ENCODE data around the gene ORC3. TPM values are rescaled to one million over a fixed set of nuclear protein-coding genes. Genes with fewer than 3 reads are reported as not detected.
"Not testable (repeated sequence)": the region's sequence is repeated elsewhere in the genome, so short reads cannot be mapped to it uniquely, and the experiment has no call there.

The ORC3 gene
- total RNA-seq, 1 donor from 2014 or later: 27.7 TPM

GRCh38 chr6:87590990-87591389 lies 1.1 kb downstream of the ORC3 start:
- peaks cover 44% of the 10 kb centered on the region for H3K4me1 Mint-ChIP-seq
- no peak for DNase-seq
- H3K27me3 Mint-ChIP-seq: no peaks in the 10 kb centered on the region
- POLR2A ChIA-PET: no interaction called here
- ATAC-seq (ENCODE audit: low read depth): no peak
- intact Hi-C loops (cut with micrococcal nuclease): loop anchor here (1.0 to 5.0 kb wide), 7 partner anchors 111 to 1761 kb away; partner anchors contain the start of genes AKIRIN2, SLC35A1, UBE2J1 and ZNF292
- H3K27ac Mint-ChIP-seq: no peak overlapping the region
- peaks cover 29% of the 10 kb centered on the region for H3K36me3 Mint-ChIP-seq (ENCODE audit: low read depth)
- no peak for TF ChIP-seq CTCF (IDR thresholded peaks at IDR 0.05)
- CTCF ChIA-PET: no interaction called here
- no peaks in the 10 kb centered on the region for H3K9me3 Mint-ChIP-seq
- H3K4me3 Mint-ChIP-seq: peak overlapping the region; percentile 97

- CTCF ChIA-PET: no interaction called here
- intact Hi-C loops (cut with micrococcal nuclease): no loop called here
- Mint-ChIP-seq H3K27ac (no peak overlapping the region), H3K36me3 (ENCODE audit: low read depth) (peaks cover 17% of the 10 kb centered on the region), H3K9me3 (no peaks in the 10 kb centered on the region), H3K4me3 (no peak overlapping the region), H3K27me3 (no peaks in the 10 kb centered on the region), H3K4me1 (no peaks in the 10 kb centered on the region)
- DNase-seq (no peak), ATAC-seq (ENCODE audit: low read depth) (no peak)
- POLR2A ChIA-PET: no interaction called here
- TF ChIP-seq CTCF (IDR thresholded peaks at IDR 0.05): no peak
Observed at GRCh38 chr6:87600576-87600975, 10.6 kb downstream of the ORC3 start.

GRCh38 chr6:87606199-87606598 lies 16.3 kb downstream of the ORC3 start:
- intact Hi-C loops (cut with micrococcal nuclease): no loop called here
- Mint-ChIP-seq H3K27ac (no peak overlapping the region), H3K36me3 (ENCODE audit: low read depth) (peaks cover 29% of the 10 kb centered on the region), H3K4me3 (no peak overlapping the region), H3K9me3 (no peaks in the 10 kb centered on the region), H3K4me1 (no peaks in the 10 kb centered on the region), H3K27me3 (no peaks in the 10 kb centered on the region)
- no peak for TF ChIP-seq CTCF (IDR thresholded peaks at IDR 0.05)
- DNase-seq (no peak), ATAC-seq (ENCODE audit: low read depth) (no peak)
- ChIA-PET CTCF (no interaction called here), POLR2A (no interaction called here)

- no peak for TF ChIP-seq CTCF (IDR thresholded peaks at IDR 0.05)
- intact Hi-C loops (cut with micrococcal nuclease): no loop called here
- no peak for DNase-seq
- Mint-ChIP-seq H3K9me3 (no peaks in the 10 kb centered on the region), H3K27me3 (no peaks in the 10 kb centered on the region), H3K4me1 (no peaks in the 10 kb centered on the region), H3K4me3 (no peak overlapping the region), H3K36me3 (ENCODE audit: low read depth) (peaks cover 43% of the 10 kb centered on the region), H3K27ac (no peak overlapping the region)
- no peak for ATAC-seq (ENCODE audit: low read depth)
- CTCF ChIA-PET: no interaction called here
- POLR2A ChIA-PET: no interaction called here
Observed at GRCh38 chr6:87608802-87609201, 18.9 kb downstream of the ORC3 start.

- H3K4me1 Mint-ChIP-seq; intact Hi-C loops (cut with micrococcal nuclease); H3K9me3 Mint-ChIP-seq; H3K27me3 Mint-ChIP-seq; H3K4me3 Mint-ChIP-seq; CTCF ChIA-PET; POLR2A ChIA-PET; ATAC-seq (ENCODE audit: low read depth); H3K27ac Mint-ChIP-seq; DNase-seq: not testable (repeated sequence)
- peaks cover 41% of the 10 kb centered on the region for H3K36me3 Mint-ChIP-seq (ENCODE audit: low read depth)
Observed at GRCh38 chr6:87613018-87613417, 23.1 kb downstream of the ORC3 start.

GRCh38 chr6:87617405-87617804 lies 27.5 kb downstream of the ORC3 start:
- no peaks in the 10 kb centered on the region for H3K4me1 Mint-ChIP-seq
- TF ChIP-seq CTCF (IDR thresholded peaks at IDR 0.05): no peak
- H3K36me3 Mint-ChIP-seq (ENCODE audit: low read depth): peaks cover 54% of the 10 kb centered on the region
- no peak overlapping the region for H3K4me3 Mint-ChIP-seq
- no peaks in the 10 kb centered on the region for H3K27me3 Mint-ChIP-seq
- no peaks in the 10 kb centered on the region for H3K9me3 Mint-ChIP-seq
- H3K27ac Mint-ChIP-seq: no peak overlapping the region
- DNase-seq (no peak), ATAC-seq (ENCODE audit: low read depth) (no peak)
- intact Hi-C loops (cut with micrococcal nuclease): no loop called here
- ChIA-PET POLR2A (no interaction called here), CTCF (no interaction called here)
